Omental fat pad (tissue), 4 donors: ENCODE data around the gene STAM. TPM values are rescaled to one million over a fixed set of nuclear protein-coding genes. Genes with fewer than 3 reads are reported as not detected.
A peak's percentile ranks its signal among the peaks of the same experiment; 100 is the strongest.
"Not testable (repeated sequence)": the region's sequence is repeated elsewhere in the genome, so short reads cannot be mapped to it uniquely, and the experiment has no call there.

Source experiments
- ATAC-seq: fragments of 150-250 bp; one replicate; pipeline ENCODE4 v1.9.1; 2016; ENCODE audit warnings: mild to moderate bottlenecking, moderate library complexity; ENCODE audit not compliant: low FRiP score
- DNase-seq: peaks from one replicate; pipeline ENCODE4 v3.0.0-alpha.2; 2019; ENCODE audit warnings: low spot score
- total RNA-seq, 4 donors: library from RNA; depleted of rRNA; stranded (reverse); fragments of >200 nt; gene quantifications; one replicate each; pipeline ENCODE4 v1.1.0, GENCODE V29; 2016
- TF ChIP-seq, protein P1 (sequence below), 3 donors: fragments of 450-650 bp; IDR thresholded peaks; one replicate each; pipeline ENCODE4 v1.5.1; 2016 to 2017; ENCODE audit warnings: antibody characterized with exemption in 3 of 3, mild to moderate bottlenecking in 3 of 3, moderate library complexity in 2 of 3

Gene STAM
- total RNA-seq, 4 donors from 2014 or later = 19.1 to 28.1 (median 22.1) TPM

DNA sequence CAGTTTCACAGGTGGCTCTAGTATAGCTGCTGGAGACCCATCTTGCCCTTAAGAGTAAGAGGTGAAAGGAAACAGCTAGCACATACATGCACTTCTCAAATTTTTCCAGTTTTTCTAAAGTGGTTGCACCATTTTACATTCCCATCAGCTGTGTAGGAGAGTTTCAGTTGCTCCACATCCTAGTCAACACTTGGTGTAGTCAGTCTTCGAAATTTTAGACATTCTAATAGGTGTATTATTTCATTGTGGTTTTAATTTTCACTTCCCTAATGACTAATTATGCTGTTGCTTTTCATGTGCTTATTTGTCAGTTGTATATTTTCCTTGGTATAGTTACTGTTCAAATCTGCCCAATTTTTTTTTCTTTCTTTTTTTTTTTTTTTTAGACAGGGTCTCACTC, 17.3 kb upstream of the STAM start:
- no peak for DNase-seq
- TF ChIP-seq, protein P1, sequence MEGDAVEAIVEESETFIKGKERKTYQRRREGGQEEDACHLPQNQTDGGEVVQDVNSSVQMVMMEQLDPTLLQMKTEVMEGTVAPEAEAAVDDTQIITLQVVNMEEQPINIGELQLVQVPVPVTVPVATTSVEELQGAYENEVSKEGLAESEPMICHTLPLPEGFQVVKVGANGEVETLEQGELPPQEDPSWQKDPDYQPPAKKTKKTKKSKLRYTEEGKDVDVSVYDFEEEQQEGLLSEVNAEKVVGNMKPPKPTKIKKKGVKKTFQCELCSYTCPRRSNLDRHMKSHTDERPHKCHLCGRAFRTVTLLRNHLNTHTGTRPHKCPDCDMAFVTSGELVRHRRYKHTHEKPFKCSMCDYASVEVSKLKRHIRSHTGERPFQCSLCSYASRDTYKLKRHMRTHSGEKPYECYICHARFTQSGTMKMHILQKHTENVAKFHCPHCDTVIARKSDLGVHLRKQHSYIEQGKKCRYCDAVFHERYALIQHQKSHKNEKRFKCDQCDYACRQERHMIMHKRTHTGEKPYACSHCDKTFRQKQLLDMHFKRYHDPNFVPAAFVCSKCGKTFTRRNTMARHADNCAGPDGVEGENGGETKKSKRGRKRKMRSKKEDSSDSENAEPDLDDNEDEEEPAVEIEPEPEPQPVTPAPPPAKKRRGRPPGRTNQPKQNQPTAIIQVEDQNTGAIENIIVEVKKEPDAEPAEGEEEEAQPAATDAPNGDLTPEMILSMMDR (IDR thresholded peaks at IDR 0.05) = no peak
- no peak for ATAC-seq

DNA sequence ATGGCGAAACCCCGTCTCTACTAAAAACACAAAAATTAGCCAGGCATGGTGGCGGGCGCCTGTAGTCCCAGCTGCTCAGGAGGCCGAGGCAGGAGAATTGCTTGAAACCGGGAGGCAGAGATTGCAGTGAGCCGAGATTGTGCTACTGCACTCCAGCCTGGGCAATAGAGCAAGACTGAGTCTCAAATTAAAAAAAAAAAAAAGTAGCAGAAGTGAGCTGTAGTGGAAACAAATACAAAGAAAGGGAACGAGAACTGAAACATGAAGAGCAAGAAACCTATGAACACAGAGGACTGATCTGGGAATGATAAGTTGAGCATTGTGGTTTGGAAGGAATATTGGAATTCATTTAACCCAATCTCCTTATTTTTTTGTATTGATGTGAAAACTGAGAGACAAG, 11.4 kb upstream of the STAM start:
- ATAC-seq, DNase-seq: not testable (repeated sequence)

DNA sequence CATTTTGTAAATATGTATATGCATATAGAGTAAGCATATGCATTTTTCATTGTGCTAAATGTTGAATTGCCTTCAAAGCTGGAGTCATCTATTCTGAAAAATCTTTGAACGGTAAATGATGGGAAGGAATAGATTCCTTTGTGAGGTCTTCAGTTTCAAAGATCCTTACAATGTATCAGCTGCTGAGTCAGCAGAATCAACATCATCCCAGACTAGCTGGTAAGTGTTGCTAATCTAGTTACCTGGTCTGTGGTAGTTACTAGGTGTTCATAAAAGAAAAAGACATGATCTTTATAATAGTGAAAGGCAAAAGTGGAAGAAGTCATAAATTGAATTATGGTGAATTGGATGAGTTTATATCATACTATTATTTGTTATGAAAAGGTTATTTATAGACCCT, 10.6 kb upstream of the STAM start:
- ATAC-seq (no peak), DNase-seq (no peak)
- TF ChIP-seq, protein P1 (IDR thresholded peaks at IDR 0.05) = no peak

DNA sequence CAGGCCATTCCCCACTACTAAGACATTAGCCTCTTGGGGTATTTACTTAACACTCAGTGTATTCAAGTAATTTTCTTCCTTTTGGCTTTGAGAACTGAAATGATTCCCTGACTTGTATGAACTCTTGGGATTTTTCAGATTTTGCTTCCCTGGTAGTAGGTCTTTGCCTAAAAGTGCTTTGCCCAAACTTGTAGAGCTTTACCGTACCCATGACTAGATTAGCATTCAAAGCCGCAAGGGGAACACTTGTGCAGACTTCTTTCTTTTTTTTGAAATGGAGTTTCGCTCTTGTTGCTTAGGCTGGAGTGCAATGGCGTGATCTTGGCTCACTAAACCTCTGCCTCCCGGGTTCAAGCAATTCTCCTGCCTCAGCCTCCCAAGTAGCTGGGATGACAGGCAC, 6.1 kb upstream of the STAM start:
- ATAC-seq (no peak), DNase-seq (no peak)
- TF ChIP-seq, protein P1 (IDR thresholded peaks at IDR 0.05) = no peak

DNA sequence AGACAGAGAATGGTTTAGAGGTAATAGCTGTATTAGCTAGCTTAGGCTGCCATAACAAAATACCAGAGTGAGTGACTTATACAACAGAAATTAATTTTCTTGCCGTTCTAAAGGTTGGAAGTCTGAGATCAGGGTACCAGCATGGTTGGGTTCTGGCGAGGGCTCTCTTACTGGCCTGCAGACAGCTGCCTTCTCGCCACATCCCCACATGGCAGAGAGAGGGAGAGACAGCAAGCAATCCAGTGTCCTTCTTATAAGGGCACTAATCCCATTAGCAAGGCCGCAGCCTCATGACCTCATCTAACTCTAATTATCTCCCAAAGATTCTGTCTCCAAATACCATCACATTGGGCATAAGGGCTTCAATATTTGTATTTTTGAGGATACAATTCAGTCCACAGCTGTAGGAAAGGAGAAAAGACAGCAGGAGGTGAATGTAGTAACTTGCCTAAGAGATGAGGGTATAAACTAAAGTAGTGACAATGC, 3.6 kb upstream of the STAM start:
- TF ChIP-seq, protein P1 (IDR thresholded peaks at IDR 0.05) = no peak
- no peak for ATAC-seq
- no peak for DNase-seq

DNA sequence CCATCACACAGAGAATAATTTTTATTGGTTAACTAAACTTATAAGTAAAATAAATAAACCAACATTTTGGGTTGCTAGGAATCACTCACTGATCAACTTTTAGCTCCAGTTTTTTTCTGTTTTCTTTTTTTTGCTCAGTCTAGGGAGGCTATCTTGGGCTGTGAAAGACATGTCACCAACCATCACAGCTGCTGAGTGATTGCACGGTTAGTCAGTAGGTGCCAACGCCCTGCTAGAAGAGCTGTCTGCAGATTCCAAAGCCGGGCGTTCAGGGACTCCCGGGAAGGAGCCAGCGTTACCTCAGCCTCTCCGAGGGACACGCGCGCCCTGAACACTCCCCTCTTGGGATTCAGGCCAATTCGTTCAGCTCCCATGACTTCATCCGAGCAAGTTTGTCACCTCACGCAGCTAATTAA, 604 bp upstream of the STAM start:
- TF ChIP-seq, protein P1 (IDR thresholded peaks at IDR 0.05) = no peak
- ATAC-seq = peak; percentile 86
- peak; percentile 41 for DNase-seq

DNA sequence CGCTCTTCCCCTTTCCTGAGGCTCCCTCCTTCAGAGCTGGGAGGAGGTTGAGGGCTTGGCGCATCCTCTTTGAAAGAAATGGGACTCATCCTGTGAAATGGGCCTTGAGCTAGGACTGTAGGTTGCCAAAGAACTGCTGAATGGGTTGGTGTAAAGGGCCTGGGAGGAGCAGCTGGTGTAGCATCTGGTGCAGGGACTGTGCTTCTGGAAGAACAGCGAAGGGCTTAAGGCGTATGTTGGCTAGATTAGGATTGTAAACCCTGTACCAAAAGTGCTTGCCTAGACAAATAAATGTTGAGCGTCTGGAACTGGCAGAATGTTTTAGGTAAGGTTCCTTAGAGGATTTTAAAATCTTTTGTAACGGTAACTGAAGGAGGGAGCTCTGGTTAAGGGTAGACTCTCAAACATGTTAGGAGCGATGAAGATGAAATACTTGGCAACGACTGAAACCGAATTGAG, 563 bp downstream of the STAM start:
- TF ChIP-seq, protein P1 (IDR thresholded peaks at IDR 0.05) = no peak
- ATAC-seq (peak; percentile 46), DNase-seq (no peak)
